Erythroblast (primary cell): ENCODE results near the gene GSTM4.
"Not testable (repeated sequence)": the region's sequence is repeated elsewhere in the genome, so short reads cannot be mapped to it uniquely, and the experiment has no call there.

Experiments used
- GATA1 ChIP-seq: IDR thresholded peaks from 2 replicates; pipeline ENCODE4 v1.6.1; 2011; ENCODE audit warnings: low read depth, mild to moderate bottlenecking, control low read depth, low read length, moderate library complexity
- POLR2A ChIP-seq: IDR thresholded peaks from 2 replicates; pipeline ENCODE4 v1.6.1; 2011; ENCODE audit warnings: mild to moderate bottlenecking, low read length

- not testable (repeated sequence) for TF ChIP-seq POLR2A, GATA1
Measured at GRCh38 chr1:109708949-109709348, 53.0 kb downstream of the GSTM4 start.
